ENCODE measurements around the gene ZNF577.

The ZNF577 gene

DNA sequence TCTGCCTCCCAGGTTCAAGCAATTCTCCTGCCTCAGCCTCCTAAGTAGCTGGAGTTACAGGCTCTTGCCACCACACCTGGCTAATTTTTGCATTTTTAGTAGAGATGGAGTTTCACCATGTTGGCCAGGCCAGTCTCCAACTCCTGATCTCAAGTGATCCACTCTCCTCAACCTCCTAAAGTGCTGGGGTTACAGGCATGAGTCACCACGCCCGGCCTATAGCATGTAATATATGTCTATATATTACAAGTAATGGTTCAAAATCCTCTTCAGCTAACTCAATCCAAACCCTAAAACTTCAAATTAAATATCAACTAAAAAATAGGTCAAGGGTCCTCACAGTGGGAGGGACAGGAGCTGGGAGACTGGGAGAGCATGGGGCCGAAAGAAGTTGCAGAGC lies 64.8 kb downstream of the ZNF577 start:
- peaks cover 5% of the 10 kb centered on the region; the same call in 1 of the 2 replicates for H3K9me3 ChIP-seq (ENCODE audit: low read depth, low read length)
- DNase-seq (ENCODE audit: low read depth, low spot score): no peak
- H3K36me3 ChIP-seq (ENCODE audit: insufficient read depth, low read length): no peaks in the 10 kb centered on the region
- H3K27ac ChIP-seq: no peak overlapping the region
- no peak for TF ChIP-seq FOXP2 (optimal IDR thresholded peaks at IDR 0.05; ENCODE audit: control extremely low read depth, extremely low read length, insufficient read depth)
- TF ChIP-seq EZH2 (IDR thresholded peaks at IDR 0.05): no peak
- TF ChIP-seq POLR2AphosphoS5 (IDR thresholded peaks at IDR 0.05; ENCODE audit: borderline replicate concordance, low read depth, low read length): no peak
- no peak overlapping the region for H3K9ac ChIP-seq (ENCODE audit: insufficient read length)
- H3K4me3 ChIP-seq: no peak overlapping the region

DNA sequence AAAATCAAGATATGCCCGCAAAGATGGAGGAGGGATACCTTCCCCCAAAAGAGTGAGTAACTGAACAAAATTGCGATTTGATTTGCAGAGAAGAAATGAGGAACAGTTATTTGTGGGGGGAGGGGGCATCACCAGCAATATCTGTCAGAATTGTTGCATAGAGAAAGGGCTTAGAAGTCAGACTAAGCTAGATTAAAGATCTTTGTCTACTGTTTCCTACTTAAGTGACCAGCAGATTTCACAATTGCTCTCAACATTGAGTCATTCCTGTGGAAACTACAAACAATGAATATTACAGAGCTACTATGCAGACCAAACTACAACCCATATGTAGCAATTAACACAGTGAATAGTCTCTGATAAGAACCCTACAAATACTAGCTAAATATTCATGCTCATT lies 65.4 kb downstream of the ZNF577 start:
- Histone ChIP-seq H3K4me3 (no peak overlapping the region), H3K9me3 (ENCODE audit: low read depth, low read length) (peaks cover 5% of the 10 kb centered on the region; the same call in 1 of the 2 replicates), H3K27ac (no peak overlapping the region), H3K9ac (ENCODE audit: insufficient read length) (no peak overlapping the region), H3K36me3 (ENCODE audit: insufficient read depth, low read length) (no peaks in the 10 kb centered on the region)
- TF ChIP-seq EZH2 (IDR thresholded peaks at IDR 0.05) (no peak), POLR2AphosphoS5 (IDR thresholded peaks at IDR 0.05; ENCODE audit: borderline replicate concordance, low read depth, low read length) (no peak), FOXP2 (optimal IDR thresholded peaks at IDR 0.05; ENCODE audit: control extremely low read depth, extremely low read length, insufficient read depth) (no peak)
- DNase-seq (ENCODE audit: low read depth, low spot score): no peak

DNA sequence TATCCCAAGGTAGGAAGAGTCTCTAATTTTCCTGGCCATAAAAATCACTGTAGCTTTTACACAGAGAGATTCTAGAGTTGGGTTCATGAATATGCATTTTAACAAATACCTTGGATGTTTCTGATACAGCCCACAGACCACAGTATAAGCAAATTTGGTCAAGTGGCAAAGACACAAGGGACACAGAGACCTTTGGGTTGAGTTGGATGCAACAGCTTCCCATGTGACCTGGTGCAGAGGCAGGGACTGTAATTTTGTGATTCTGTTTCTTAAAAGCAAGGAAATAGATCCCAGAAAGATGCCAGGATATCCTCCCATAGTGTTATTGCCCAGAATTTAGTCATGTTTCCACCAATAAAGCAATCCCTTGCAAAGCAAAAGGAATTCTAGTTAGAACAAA lies 65.8 kb downstream of the ZNF577 start:
- Histone ChIP-seq H3K27ac (no peak overlapping the region), H3K9ac (ENCODE audit: insufficient read length) (no peak overlapping the region), H3K36me3 (ENCODE audit: insufficient read depth, low read length) (no peaks in the 10 kb centered on the region), H3K9me3 (ENCODE audit: low read depth, low read length) (peaks cover 5% of the 10 kb centered on the region; the same call in 1 of the 2 replicates), H3K4me3 (no peak overlapping the region)
- DNase-seq (ENCODE audit: low read depth, low spot score): no peak
- TF ChIP-seq FOXP2 (optimal IDR thresholded peaks at IDR 0.05; ENCODE audit: control extremely low read depth, extremely low read length, insufficient read depth) (no peak), EZH2 (IDR thresholded peaks at IDR 0.05) (no peak), POLR2AphosphoS5 (IDR thresholded peaks at IDR 0.05; ENCODE audit: borderline replicate concordance, low read depth, low read length) (no peak)

DNA sequence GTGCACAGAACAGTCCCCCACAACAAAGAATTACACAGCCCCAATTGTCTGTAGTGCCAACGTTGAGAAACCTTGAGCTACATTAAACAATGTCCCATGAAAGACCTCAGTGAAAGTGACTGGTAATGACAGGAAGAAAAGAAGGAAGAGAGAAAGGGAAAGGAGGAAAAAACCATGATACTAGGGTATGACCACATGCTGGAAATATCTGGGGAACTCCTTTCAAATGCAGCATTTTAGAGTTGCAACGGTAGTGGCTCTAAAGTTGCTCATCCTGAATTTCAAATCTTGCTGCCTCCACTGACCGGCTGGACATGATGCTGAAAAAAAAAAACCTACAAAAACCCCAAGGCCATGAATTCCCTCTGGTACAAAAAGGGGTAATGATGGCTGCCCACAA lies 66.3 kb downstream of the ZNF577 start:
- Histone ChIP-seq H3K9me3 (ENCODE audit: low read depth, low read length) (peaks cover 4% of the 10 kb centered on the region; the same call in 1 of the 2 replicates), H3K9ac (ENCODE audit: insufficient read length) (no peak overlapping the region), H3K36me3 (ENCODE audit: insufficient read depth, low read length) (no peaks in the 10 kb centered on the region), H3K4me3 (no peak overlapping the region), H3K27ac (no peak overlapping the region)
- no peak for DNase-seq (ENCODE audit: low read depth, low spot score)
- TF ChIP-seq EZH2 (IDR thresholded peaks at IDR 0.05) (no peak), POLR2AphosphoS5 (IDR thresholded peaks at IDR 0.05; ENCODE audit: borderline replicate concordance, low read depth, low read length) (no peak), FOXP2 (optimal IDR thresholded peaks at IDR 0.05; ENCODE audit: control extremely low read depth, extremely low read length, insufficient read depth) (no peak)
